CD4-positive, alpha-beta T cell treated with Interleukin-10 for 1 hour (primary cell): Measurements from ENCODE around the gene RBMS3.

Source experiments
- DNase-seq: peaks from one replicate; pipeline ENCODE4 v3.0.0-alpha.2; 2020

RBMS3 gene

GRCh38 chr3:29695201-29695600 is 414.3 kb downstream of the RBMS3 start:
- DNase-seq, result no peak

GRCh38 chr3:29695643-29696198 is 414.9 kb downstream of the RBMS3 start:
- DNase-seq, result no peak

- no peak for DNase-seq
Measured at GRCh38 chr3:29696311-29696710, 415.4 kb downstream of the RBMS3 start.

GRCh38 chr3:29697989-29698388 is 417.1 kb downstream of the RBMS3 start:
- no peak for DNase-seq

GRCh38 chr3:29700256-29700655 is 419.4 kb downstream of the RBMS3 start:
- no peak for DNase-seq

- DNase-seq, result no peak
Measured at GRCh38 chr3:29701326-29701983, 420.6 kb downstream of the RBMS3 start.

DNA sequence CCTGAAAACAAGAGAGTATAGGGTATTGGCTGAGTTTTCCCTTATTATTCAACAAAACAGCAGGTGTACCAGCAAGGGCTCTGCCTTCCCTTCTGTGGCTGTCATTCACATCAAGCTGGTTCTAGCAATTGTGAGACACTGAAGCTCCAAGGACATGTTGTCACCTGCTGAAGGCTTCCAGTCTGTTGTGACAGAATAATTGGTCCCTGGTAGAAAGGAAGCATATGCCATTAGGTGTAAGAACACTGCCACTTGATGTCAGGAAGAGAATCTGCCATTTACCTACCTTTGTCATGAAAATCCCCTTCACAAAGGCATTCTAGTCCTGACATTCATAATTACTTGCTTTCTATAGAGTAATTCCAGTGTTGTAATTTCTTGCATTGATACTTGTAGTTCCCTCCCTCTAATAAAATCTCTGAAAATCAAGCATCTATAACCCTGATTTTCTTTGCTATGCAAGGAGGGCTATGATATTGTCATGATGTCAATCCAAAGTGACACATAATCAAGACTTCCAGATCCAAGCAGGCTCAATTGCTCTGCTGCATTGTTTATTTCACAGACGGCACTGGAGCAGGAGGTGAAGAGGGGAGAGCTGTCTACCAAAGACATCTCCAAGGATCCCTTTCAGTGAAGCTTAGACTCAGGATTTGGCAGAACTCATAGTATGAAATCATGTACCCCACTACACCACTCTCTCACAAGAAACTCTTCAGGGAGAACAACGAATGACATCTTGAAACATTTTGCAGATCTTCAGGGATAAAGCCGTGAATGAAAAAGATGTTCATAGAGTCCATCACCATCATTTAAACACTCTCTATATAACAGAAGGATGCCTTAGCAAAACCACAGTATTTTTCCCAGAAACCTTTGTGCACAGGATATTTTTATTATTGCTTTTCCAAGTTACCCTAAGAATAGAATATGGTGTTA is 425.3 kb downstream of the RBMS3 start:
- no peak for DNase-seq

DNA sequence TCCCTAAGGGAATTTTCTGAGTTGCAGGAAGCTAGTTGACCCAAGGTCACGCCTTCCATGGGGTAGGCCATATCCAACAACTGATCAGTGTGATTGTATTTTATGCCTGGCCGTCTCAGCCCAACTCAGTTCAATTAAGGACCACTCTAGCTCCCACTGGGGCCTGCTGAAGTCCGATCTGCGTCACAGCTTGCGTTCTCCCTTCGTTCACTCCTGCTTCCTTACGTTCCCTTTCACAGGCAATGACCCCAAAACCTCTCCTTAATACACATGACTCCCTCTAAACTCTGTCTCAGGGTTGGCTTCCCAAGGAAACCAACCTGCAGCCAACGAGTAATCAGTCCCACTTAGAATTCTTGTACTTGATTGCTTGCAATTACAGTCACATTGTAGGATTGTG is 428.0 kb downstream of the RBMS3 start:
- no peak for DNase-seq

DNA sequence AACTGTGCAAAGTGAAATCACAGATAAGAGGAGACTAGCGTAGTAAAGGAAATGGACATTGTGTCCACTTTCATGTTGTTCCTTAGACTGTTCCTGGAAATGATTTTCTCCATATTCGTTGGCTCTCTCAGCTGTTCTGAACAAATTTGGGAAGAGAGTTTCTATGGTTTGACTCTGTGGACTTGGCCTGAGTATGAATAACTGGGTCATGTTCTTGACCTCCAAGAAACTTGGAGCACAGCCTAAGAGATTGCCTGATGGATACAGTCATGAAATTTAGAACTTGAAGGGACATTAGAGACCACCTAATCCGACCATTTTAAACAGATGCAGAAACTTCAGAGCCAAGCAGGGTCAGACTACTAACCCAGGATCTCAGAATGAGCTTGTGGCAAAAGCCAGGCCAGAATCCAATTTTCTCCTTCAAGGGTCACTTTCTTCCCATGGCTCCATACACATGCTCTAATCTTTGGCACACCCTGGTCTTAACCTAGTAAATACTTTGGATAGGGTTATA is 430.4 kb downstream of the RBMS3 start:
- no peak for DNase-seq

- no peak for DNase-seq
Measured at GRCh38 chr3:29716213-29716612, 435.3 kb downstream of the RBMS3 start.

GRCh38 chr3:29718661-29719065 is 437.8 kb downstream of the RBMS3 start:
- no peak for DNase-seq

GRCh38 chr3:29720665-29721064 is 439.8 kb downstream of the RBMS3 start:
- no peak for DNase-seq

- DNase-seq, result no peak
Measured at GRCh38 chr3:29721789-29722188, 440.9 kb downstream of the RBMS3 start.

- no peak for DNase-seq
Measured at GRCh38 chr3:29731050-29731449, 450.2 kb downstream of the RBMS3 start.

DNA sequence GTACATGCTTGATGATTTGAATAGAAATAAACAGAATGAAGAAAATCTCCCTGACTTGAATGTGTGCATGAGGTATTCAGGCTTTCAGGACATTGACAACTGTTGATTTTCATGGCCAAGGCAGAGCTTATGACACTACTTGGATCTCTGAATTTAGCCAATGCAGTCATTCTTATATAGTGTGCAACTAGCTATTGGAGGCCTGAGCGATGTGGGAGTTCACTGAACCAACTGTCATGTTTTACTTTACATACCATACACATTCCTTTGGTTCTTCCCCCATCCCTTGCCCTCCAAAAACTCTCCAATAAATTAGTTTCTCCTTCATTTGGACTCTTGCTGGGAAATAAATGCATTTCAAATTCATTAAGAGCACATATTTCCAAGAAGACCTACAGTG is 460.4 kb downstream of the RBMS3 start:
- DNase-seq, result no peak

DNA sequence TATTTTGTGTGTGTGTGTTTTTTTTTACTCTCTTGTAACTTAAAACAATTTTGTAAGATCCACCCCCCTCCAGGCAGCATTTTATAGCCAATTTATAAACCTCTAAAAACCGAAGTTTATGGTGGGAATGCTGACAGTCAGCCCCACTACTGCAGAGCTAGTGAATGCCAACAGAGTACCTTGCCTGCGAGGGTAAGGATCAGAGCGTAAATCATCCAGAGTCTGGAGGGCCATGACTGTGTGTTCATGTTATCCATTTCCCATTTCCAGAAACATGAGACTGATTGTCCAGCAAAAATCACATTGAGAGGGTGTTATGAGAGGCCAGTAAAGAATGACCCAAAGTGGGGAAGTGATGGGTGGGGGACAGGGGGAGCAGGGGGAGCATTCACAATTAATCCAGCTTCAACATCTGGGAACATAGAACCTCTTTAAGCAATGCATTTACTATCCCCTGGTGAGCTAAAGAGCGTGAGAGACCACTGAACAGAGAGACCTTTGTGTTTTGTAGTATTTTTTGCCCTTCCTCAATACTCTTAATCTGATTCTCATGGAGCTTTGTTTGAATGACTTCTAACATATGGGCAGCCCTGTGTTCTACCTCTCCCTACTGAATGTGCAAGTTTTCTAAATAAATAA is 464.5 kb downstream of the RBMS3 start:
- DNase-seq, result no peak

DNA sequence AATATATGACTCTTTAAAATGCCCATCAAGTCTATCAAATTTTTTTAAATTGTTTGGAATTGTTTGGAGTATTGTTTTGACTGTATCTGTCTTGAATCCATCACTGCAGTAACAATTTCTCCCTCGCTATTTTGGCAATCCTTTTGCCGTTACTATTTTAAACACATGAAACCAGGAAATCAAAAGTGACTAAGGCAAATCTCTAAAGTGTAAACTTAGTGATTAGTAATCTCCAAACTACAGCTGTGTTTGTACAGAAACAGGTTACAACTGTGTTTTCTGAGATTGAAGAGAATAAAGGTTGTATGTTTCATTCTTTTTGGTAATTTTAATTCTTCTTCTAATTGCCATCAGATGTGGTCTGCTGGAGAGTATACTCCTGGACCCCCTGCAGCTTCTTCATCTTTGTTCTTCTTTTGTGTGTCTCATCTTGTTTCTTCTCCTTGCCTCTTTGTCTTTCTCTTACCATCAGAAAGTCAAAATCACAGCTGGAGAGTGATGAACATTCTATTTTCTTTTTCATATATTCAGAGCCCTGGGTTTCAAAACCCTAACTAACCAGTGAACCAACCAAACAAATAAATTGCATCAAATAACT is 465.4 kb downstream of the RBMS3 start:
- no peak for DNase-seq

GRCh38 chr3:29747991-29748390 is 467.1 kb downstream of the RBMS3 start:
- no peak for DNase-seq

GRCh38 chr3:29751647-29752314 is 470.9 kb downstream of the RBMS3 start:
- DNase-seq, result no peak

GRCh38 chr3:29754346-29754745 is 473.5 kb downstream of the RBMS3 start:
- no peak for DNase-seq

- DNase-seq, result no peak
Measured at GRCh38 chr3:29755416-29755815, 474.5 kb downstream of the RBMS3 start.
